Body of pancreas (tissue), 4 donors: ENCODE results near the gene GSDMA. TPM values are rescaled to one million over a fixed set of nuclear protein-coding genes. Genes with fewer than 3 reads are reported as not detected.

Experiments
- ATAC-seq: fragments of 150-250 bp; one replicate; pipeline ENCODE4 v1.9.1; 2016
- DNase-seq, 4 donors: peaks; one replicate each; pipeline ENCODE4 v3.0.0-alpha.2; 2019
- H3K27ac ChIP-seq, 4 donors: fragments of 200-600 bp; sonication (generic); 1 replicate in 3 of 4; 2 replicates in 1 of 4; pipeline versions ENCODE4 v1.5.1 to v1.6.1; 2016 to 2019; ENCODE audit warnings: mild to moderate bottlenecking in 1 of 4, mixed read lengths in 1 of 4, moderate library complexity in 1 of 4
- H3K27me3 ChIP-seq, 2 donors: fragments of 200-600 bp; sonication (generic); one replicate each; pipeline ENCODE4 v1.6.0; 2016; ENCODE audit warnings: mild to moderate bottlenecking in 1 of 2
- H3K36me3 ChIP-seq, 2 donors: fragments of 200-600 bp; sonication (generic); replicated peaks in 1 of 2; 2 replicates each; pipeline ENCODE4 v1.5.1; 2016; ENCODE audit warnings: low read depth in 2 of 2; ENCODE audit not compliant: insufficient read depth in 1 of 2
- H3K4me1 ChIP-seq: fragments of 200-600 bp; sonication (generic); one replicate; pipeline ENCODE4 v1.6.0; 2016
- H3K4me3 ChIP-seq, 2 donors: fragments of 200-600 bp; sonication (generic); 1 replicate in 1 of 2; 2 replicates in 1 of 2; pipeline ENCODE4 v1.5.1; 2016 to 2019
- H3K9me3 ChIP-seq, 3 donors: fragments of 200-600 bp; sonication (generic); 1 replicate in 2 of 3; 2 replicates in 1 of 3; pipeline ENCODE4 v1.5.1; 2016
- CTCF ChIP-seq, 7 experiments: fragments of 450-650 bp in 4 of 7; fragments of 200-600 bp in 3 of 7; sonication (generic) in 3 of 7; IDR thresholded peaks; one replicate each; pipeline ENCODE4 v1.5.1; 2016 to 2019; ENCODE audit warnings: antibody characterized with exemption in 7 of 7
- POLR2A ChIP-seq, 3 donors: fragments of 450-650 bp; IDR thresholded peaks; one replicate each; pipeline ENCODE4 v1.6.1; 2016; ENCODE audit warnings: antibody characterized with exemption in 3 of 3, mild to moderate bottlenecking in 2 of 3
- WGBS, 2 donors: methylation state at CpG; one replicate each; pipeline ENCODE4 v1.1.5; 2017; 5-methylcytosine and 5-hydroxymethylcytosine counted together
- intact Hi-C: fragments of 100-400 bp; cut with DNase I; formaldehyde crosslinking; loops from one replicate; pipeline ENCODE4 v1.15.1; 2023
- microRNA-seq, 2 donors: library from miRNA; unstranded; fragments of <30 nt; microRNA quantifications; one replicate each; pipeline ENCODE4, GENCODE V29; 2016; ENCODE audit warnings: borderline number of aligned reads in 2 of 2, borderline replicate concordance in 2 of 2
- small RNA-seq: library from RNA; depleted of rRNA; stranded (forward); fragments of <200 nt; gene quantifications from one replicate; pipeline ENCODE3, GENCODE V24; 2016
- total RNA-seq, 2 donors: library from RNA; depleted of rRNA; stranded (reverse); fragments of >200 nt; gene quantifications; one replicate each; pipeline ENCODE4 v1.1.0, GENCODE V29; 2016

Gene GSDMA
- total RNA-seq, 2 donors from 2014 or later = 3.4 TPM; not detected in 1

DNA sequence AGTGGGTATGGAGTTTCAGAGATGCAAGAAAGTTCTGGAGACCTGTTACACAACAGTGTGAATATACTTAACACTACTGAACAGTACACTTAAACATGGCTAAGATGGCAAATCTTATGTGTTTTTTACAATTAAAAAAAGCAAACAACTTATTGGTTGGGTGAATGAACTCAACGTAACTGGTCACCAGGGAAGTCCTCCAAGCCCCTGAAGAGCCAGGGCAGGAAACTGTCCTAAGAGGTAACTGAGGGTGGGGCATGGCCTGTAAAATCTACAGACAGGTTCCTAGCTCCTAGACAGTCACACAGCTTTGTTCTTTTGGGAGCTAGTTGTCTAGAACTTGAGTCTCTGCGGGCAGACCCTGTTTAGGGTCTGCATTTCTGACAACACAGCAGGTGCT lies 62.8 kb downstream of the GSDMA start:
- no peaks in the 10 kb centered on the region for H3K9me3 ChIP-seq
- TF ChIP-seq POLR2A (IDR thresholded peaks at IDR 0.05) (no peak), CTCF (IDR thresholded peaks at IDR 0.05) (no peak)
- no peaks in the 10 kb centered on the region for H3K27me3 ChIP-seq
- H3K4me3 ChIP-seq = no peak overlapping the region
- DNase-seq (no peak), ATAC-seq (no peak)
- intact Hi-C loops = no loop called here
- WGBS, 2 donors = 85 to 93% methylated on average over 2 of the region's 2 CpGs
- no peak overlapping the region for H3K27ac ChIP-seq
- H3K36me3 ChIP-seq = peaks cover 0 to 28% of the 10 kb centered on the region in 2 donors
- peaks cover 33% of the 10 kb centered on the region for H3K4me1 ChIP-seq

DNA sequence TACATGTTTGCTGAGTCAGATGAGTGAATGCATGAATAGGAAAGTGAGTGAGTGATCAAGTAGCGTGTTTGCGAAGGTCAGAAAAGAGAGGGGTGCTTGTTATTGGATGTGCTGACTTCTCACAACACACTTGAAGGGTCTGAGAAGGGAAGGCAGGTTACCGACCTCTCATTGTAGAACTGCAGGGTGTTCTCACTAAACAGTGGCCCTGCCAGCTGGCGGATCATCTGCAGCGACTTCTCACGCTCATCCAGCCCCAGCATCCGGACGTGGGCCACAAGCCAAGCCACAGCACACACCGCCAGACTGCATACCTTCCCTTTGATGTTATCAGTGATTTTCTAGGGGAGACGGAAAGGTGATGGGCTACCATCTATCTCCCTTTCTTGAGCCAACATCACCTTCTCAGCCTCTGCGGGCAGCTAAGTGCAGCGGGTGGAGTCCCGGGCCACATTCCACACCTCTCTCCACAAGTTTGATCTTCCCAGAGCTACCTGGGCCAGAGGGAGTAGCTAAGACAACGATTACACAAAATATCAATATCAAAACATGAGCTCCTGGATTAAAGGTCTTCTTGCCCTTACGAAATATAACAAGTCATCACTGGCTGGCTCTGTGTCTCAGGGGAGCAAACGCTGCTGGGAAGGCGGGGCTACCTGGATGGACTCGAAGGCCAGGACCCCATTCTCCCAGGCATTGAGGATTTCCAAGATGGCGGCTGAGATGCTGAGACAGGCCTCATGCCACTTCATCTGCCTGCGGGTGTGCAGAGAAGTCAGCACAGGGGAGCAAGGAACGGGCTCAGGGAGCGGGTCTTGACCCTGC lies 63.4 kb downstream of the GSDMA start:
- ATAC-seq (no peak), DNase-seq (no peak)
- H3K4me1 ChIP-seq = peaks cover 40% of the 10 kb centered on the region
- H3K36me3 ChIP-seq = peaks cover 0 to 28% of the 10 kb centered on the region in 2 donors
- H3K4me3 ChIP-seq = no peak overlapping the region
- 74 to 78% methylated on average over 20 to 22 of the region's 22 CpGs for WGBS, 2 donors
- no peak for TF ChIP-seq POLR2A (IDR thresholded peaks at IDR 0.05)
- no peak for TF ChIP-seq CTCF (IDR thresholded peaks at IDR 0.05)
- H3K9me3 ChIP-seq = no peaks in the 10 kb centered on the region
- H3K27me3 ChIP-seq = no peaks in the 10 kb centered on the region
- intact Hi-C loops = no loop called here
- no peak overlapping the region for H3K27ac ChIP-seq

GRCh38 chr17:40026816-40027613 lies 64.2 kb downstream of the GSDMA start:
- no peaks in the 10 kb centered on the region for H3K27me3 ChIP-seq
- no peaks in the 10 kb centered on the region for H3K9me3 ChIP-seq
- peaks cover 0 to 26% of the 10 kb centered on the region in 2 donors for H3K36me3 ChIP-seq
- peaks cover 48% of the 10 kb centered on the region for H3K4me1 ChIP-seq
- no peak overlapping the region for H3K27ac ChIP-seq
- DNase-seq = peak; percentile 83 to 88 (median 84)
- 13 to 27% methylated on average over 15 to 33 of the region's 33 CpGs for WGBS, 2 donors
- TF ChIP-seq CTCF (IDR thresholded peaks at IDR 0.05) = peak; percentile 83 to 95 (median 88)
- no peak for TF ChIP-seq POLR2A (IDR thresholded peaks at IDR 0.05)
- ATAC-seq = peak; percentile 83
- no peak overlapping the region for H3K4me3 ChIP-seq
- intact Hi-C loops = no loop called here

Small RNAs within 50 kb of the gene (microRNA-seq; reads per million reads assigned to microRNA genes)
- gene MIR6884 = 0 reads per million in 2 donors

Small RNAs within 50 kb of the gene (small RNA-seq; reads per million reads assigned to genes)
- gene SNORD124 = 1,760 reads per million, percentile 99 among the genes with 10 or more reads in this experiment

Other genes with a start within 250 kb of the GSDMA start
- gene MIEN1, start 232.5 kb upstream of the GSDMA start, total RNA-seq = 10 to 100 TPM; 79.1 to 98.2 TPM
- gene GRB7, start 225.1 kb upstream of the GSDMA start, total RNA-seq = 10 to 100 TPM; 25.4 to 39.9 TPM
- under 1 TPM; 0.78 to 0.99 TPM for gene IKZF3, start 98.7 kb upstream of the GSDMA start, total RNA-seq
- not detected for gene ZPBP2, start 94.8 kb upstream of the GSDMA start, total RNA-seq
- gene GSDMB, start 44.4 kb upstream of the GSDMA start, total RNA-seq = 10 to 100 TPM; 16.3 to 18.5 TPM
- gene ORMDL3, start 35.4 kb upstream of the GSDMA start, total RNA-seq = 10 to 100 TPM; 65.6 to 91.0 TPM
- gene LRRC3C, start 35.3 kb upstream of the GSDMA start, total RNA-seq = not detected
- 10 to 100 TPM; 39.6 to 40.2 TPM for gene PSMD3, start 17.8 kb downstream of the GSDMA start, total RNA-seq
- gene CSF3, start 52.4 kb downstream of the GSDMA start, total RNA-seq = 1 to 10 TPM in 1 of 2 donors, under 1 TPM in 1; 0.78 to 1.6 TPM
- gene MED24, start 91.4 kb downstream of the GSDMA start, total RNA-seq = 10 to 100 TPM; 34.9 to 38.7 TPM
- 10 to 100 TPM; 37.9 to 61.6 TPM for gene THRA, start 100.0 kb downstream of the GSDMA start, total RNA-seq
- 1 to 10 TPM; 2.3 to 5.9 TPM for gene NR1D1, start 137.6 kb downstream of the GSDMA start, total RNA-seq
- 100 to 1,000 TPM in 1 of 2 donors, 10 to 100 TPM in 1; 75.5 to 157 TPM for gene MSL1, start 159.0 kb downstream of the GSDMA start, total RNA-seq
- 10 to 100 TPM; 51.7 to 59.4 TPM for gene CASC3, start 177.5 kb downstream of the GSDMA start, total RNA-seq
- gene RAPGEFL1, start 214.5 kb downstream of the GSDMA start, total RNA-seq = 1 to 10 TPM; 7.0 to 7.3 TPM